Measurements from ENCODE around the gene TRPM1.

DNA sequence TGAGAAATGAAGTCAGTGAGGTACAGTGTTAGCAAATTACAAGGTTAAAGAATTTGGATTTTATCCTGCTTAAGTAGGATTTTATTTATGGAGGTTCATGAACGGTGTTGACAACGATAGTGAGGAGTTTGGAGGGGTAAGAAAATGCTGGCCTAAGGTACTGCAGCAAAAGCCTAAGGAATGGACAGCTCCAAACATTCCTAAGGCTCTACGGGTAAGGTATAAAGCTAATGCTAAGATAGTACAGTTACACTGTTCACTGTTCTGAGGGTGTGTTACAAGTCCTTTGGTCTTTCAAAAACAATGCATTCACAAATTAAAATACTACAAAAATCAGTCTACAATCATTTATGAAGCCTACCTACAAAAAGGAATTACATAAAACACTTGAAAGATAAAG lies 117.4 kb downstream of the TRPM1 start:
- no peak for TF ChIP-seq POLR2A (IDR thresholded peaks at IDR 0.05)
- TF ChIP-seq, protein P1, sequence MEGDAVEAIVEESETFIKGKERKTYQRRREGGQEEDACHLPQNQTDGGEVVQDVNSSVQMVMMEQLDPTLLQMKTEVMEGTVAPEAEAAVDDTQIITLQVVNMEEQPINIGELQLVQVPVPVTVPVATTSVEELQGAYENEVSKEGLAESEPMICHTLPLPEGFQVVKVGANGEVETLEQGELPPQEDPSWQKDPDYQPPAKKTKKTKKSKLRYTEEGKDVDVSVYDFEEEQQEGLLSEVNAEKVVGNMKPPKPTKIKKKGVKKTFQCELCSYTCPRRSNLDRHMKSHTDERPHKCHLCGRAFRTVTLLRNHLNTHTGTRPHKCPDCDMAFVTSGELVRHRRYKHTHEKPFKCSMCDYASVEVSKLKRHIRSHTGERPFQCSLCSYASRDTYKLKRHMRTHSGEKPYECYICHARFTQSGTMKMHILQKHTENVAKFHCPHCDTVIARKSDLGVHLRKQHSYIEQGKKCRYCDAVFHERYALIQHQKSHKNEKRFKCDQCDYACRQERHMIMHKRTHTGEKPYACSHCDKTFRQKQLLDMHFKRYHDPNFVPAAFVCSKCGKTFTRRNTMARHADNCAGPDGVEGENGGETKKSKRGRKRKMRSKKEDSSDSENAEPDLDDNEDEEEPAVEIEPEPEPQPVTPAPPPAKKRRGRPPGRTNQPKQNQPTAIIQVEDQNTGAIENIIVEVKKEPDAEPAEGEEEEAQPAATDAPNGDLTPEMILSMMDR (IDR thresholded peaks at IDR 0.05) = no peak
